ENCODE data around the gene SERTAD2.

DNA sequence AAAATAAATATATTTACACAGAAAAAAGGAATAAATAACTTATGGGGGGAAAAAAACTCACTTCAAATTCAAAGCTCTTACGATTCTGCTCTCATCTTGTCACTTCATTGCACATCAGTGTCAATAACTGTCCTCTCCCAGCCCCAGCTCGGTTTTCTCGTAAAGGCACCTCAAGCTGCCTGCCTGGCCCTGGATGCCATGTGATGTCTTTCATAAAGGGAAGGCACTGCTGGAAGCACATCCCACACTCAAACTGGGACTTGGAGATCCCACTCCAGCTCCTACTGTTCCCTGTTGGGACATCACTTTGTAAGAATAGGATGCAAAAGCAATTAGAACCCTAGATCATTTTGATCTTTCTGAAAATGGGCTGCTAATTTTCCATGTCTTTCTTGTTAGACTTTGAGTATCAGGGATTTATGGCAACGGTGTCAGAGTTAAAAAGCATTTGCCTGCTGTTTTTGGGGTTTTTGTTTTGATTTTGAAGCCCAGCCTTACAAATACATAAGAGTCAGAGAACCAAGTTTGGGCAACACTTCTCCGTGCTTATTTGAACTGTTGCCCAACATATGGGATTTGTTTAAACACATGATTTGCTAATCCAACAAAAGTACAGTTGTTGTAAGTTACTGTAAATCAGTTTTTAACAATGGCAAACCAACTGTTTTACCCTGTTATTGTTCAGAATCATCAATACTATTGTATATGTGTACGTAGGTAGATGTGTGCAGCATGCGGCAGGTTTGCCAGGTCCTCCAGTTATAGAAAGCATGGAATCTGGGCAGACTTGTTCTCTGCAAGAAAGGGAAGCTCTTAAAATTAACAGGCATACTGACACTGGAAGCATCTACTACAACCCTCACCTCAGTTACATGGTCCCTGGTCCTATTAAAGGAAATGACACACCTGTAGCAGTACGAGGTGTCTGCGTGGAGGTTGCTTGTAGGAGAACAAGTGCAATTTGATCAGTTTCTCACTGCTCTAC is 20.6 kb downstream of the SERTAD2 start:
- TF ChIP-seq CTCF (IDR thresholded peaks at IDR 0.05; ENCODE audit: insufficient read depth, low read depth, low read length) (no peak), EZH2 (IDR thresholded peaks at IDR 0.05; ENCODE audit: insufficient read depth, low read length) (no peak)

All from astrocyte (in vitro differentiated cells and primary cell).